H1 (cell line): ENCODE results near the gene TSC22D1. TPM values are rescaled to one million over a fixed set of nuclear protein-coding genes. Genes with fewer than 3 reads are reported as not detected.

Experiments used
- CTCF ChIA-PET: fragments of 300-600 bp; sonication (Branson Sonifier 250); formaldehyde crosslinking; loops from one replicate; lab custom pipeline; 2021; ENCODE audit not compliant: partially characterized antibody; lab: Charles Lee
- POLR2A ChIA-PET: fragments of 300-600 bp; sonication (Branson Sonifier 250); formaldehyde crosslinking; loops from one replicate; lab custom pipeline; 2021; ENCODE audit warnings: inconsistent platforms; ENCODE audit not compliant: partially characterized antibody; lab: Charles Lee
- DNase-seq, 2 experiments: peaks; one replicate each; pipeline versions ENCODE4 v3.0.0 to v3.0.0-alpha.2; 2010 to 2022; ENCODE audit warnings: low spot score in 2 of 2, low read depth in 1 of 2, mixed read lengths in 1 of 2
- FAIRE-seq: peaks from 2 replicates; lab custom pipeline; 2011; peaks lifted over from hg19 to GRCh38; lab: Jason Lieb, UNC
- H2AFZ ChIP-seq: 2 replicates; pipeline ENCODE4 v1.8.1; 2012; ENCODE audit warnings: low read length, inconsistent platforms
- H2AK5ac ChIP-seq: 2 replicates; pipeline ENCODE4 v1.6.1; 2013; ENCODE audit warnings: low read depth, low read length
- H2BK120ac ChIP-seq: replicated peaks from 2 replicates; pipeline ENCODE3; 2013; ENCODE audit warnings: low read depth, low read length, inconsistent platforms
- H2BK12ac ChIP-seq: 2 replicates; pipeline ENCODE4 v1.6.1; 2013; ENCODE audit warnings: low read depth, low read length
- H2BK15ac ChIP-seq: 2 replicates; pipeline ENCODE4 v1.6.1; 2013; ENCODE audit warnings: low read length
- H2BK20ac ChIP-seq: 2 replicates; pipeline ENCODE4 v1.6.1; 2013; ENCODE audit warnings: low read length
- H2BK5ac ChIP-seq: 2 replicates; pipeline ENCODE4 v1.6.1; 2013; ENCODE audit warnings: low read depth, low read length
- H3K14ac ChIP-seq: 2 replicates; pipeline ENCODE4 v1.6.1; 2013; ENCODE audit warnings: inconsistent platforms; ENCODE audit not compliant: insufficient read length
- H3K18ac ChIP-seq: 2 replicates; pipeline ENCODE4 v1.6.1; 2013; ENCODE audit warnings: low read length; ENCODE audit errors: extremely low read depth
- H3K23ac ChIP-seq: 2 replicates; pipeline ENCODE4 v1.6.1; 2013; ENCODE audit warnings: inconsistent platforms; ENCODE audit not compliant: insufficient read length
- H3K23me2 ChIP-seq: 2 replicates; pipeline ENCODE4 v1.6.1; 2013; ENCODE audit warnings: low read depth, low read length
- H3K27ac ChIP-seq: 2 replicates; pipeline ENCODE4 v1.6.1; 2011; ENCODE audit warnings: low read depth, low read length, inconsistent platforms
- H3K27me3 ChIP-seq, 4 experiments: replicated peaks in 1 of 4; 1 replicate in 1 of 4; 2 replicates in 3 of 4; pipeline versions ENCODE4 v1.6.1 to v1.8.1; 2011 to 2013; ENCODE audit warnings: low read length in 3 of 4, mild to moderate bottlenecking in 3 of 4, inconsistent platforms in 2 of 4, mixed read lengths in 2 of 4, moderate library complexity in 1 of 4; ENCODE audit not compliant: control insufficient read depth in 3 of 4, insufficient read depth in 3 of 4; ENCODE audit errors: extremely low read depth in 1 of 4
- H3K36me3 ChIP-seq, 4 experiments: 2 replicates each; pipeline versions ENCODE4 v1.6.1 to v1.8.1; 2011 to 2013; ENCODE audit warnings: mild to moderate bottlenecking in 4 of 4, low read length in 3 of 4, moderate library complexity in 2 of 4, control low read depth in 1 of 4, inconsistent platforms in 1 of 4; ENCODE audit not compliant: insufficient read depth in 4 of 4, control insufficient read depth in 2 of 4
- H3K4ac ChIP-seq: replicated peaks from 2 replicates; pipeline ENCODE3; 2013; ENCODE audit warnings: low read length, low read depth, mixed read lengths, inconsistent platforms; ENCODE audit not compliant: insufficient read length
- H3K4me1 ChIP-seq, 4 experiments: replicated peaks in 1 of 4; 1 replicate in 1 of 4; 2 replicates in 3 of 4; pipeline versions ENCODE4 v1.6.1 to v1.8.1; 2011 to 2013; ENCODE audit warnings: low read length in 3 of 4, inconsistent platforms in 2 of 4, mixed read lengths in 1 of 4; ENCODE audit not compliant: insufficient read depth in 4 of 4, control insufficient read depth in 3 of 4
- H3K4me2 ChIP-seq, 2 experiments: 2 replicates each; pipeline versions ENCODE4 v1.6.1 to v1.8.1; 2011 to 2013; ENCODE audit warnings: low read depth in 2 of 2, low read length in 2 of 2, control low read depth in 1 of 2, inconsistent platforms in 1 of 2, mild to moderate bottlenecking in 1 of 2; ENCODE audit not compliant: insufficient read depth in 1 of 2
- H3K4me3 ChIP-seq, 4 experiments: fragments of 200-600, 300-600 bp in 1 of 4; sonication (generic), shearing (Covaris generic), sonication (Bioruptor Twin) in 1 of 4; 2 replicates each; pipeline versions ENCODE4 v1.5.1 to v1.8.1; 2011 to 2016; ENCODE audit warnings: low read length in 4 of 4, low read depth in 3 of 4, control low read depth in 2 of 4, inconsistent platforms in 2 of 4, mild to moderate bottlenecking in 2 of 4, mixed read lengths in 1 of 4, moderate library complexity in 1 of 4; ENCODE audit not compliant: insufficient read depth in 2 of 4; ENCODE audit errors: extremely low read depth in 1 of 4
- H3K56ac ChIP-seq: replicated peaks from 2 replicates; pipeline ENCODE3; 2013; ENCODE audit warnings: low read depth, mild to moderate bottlenecking, mixed read lengths, low read length, inconsistent platforms; ENCODE audit not compliant: insufficient read length
- H3K79me1 ChIP-seq: 2 replicates; pipeline ENCODE4 v1.6.1; 2013; ENCODE audit warnings: low read depth, low read length, control low read depth
- H3K79me2 ChIP-seq, 2 experiments: 2 replicates each; pipeline versions ENCODE4 v1.6.1 to v1.8.1; 2012 to 2013; ENCODE audit warnings: low read length in 2 of 2, mild to moderate bottlenecking in 2 of 2, inconsistent platforms in 1 of 2; ENCODE audit not compliant: insufficient read depth in 2 of 2, control insufficient read depth in 1 of 2
- H3K9ac ChIP-seq, 4 experiments: replicated peaks in 1 of 4; 1 replicate in 1 of 4; 2 replicates in 3 of 4; pipeline versions ENCODE4 v1.6.1 to v1.8.1; 2011 to 2013; ENCODE audit warnings: low read depth in 3 of 4, low read length in 3 of 4, control low read depth in 2 of 4, mild to moderate bottlenecking in 2 of 4, moderate library complexity in 2 of 4, inconsistent platforms in 1 of 4; ENCODE audit errors: extremely low read depth in 1 of 4
- H3K9me3 ChIP-seq, 2 experiments: 2 replicates each; pipeline versions ENCODE4 v1.6.1 to v1.8.1; 2012 to 2013; ENCODE audit warnings: mild to moderate bottlenecking in 2 of 2, moderate library complexity in 2 of 2, control low read depth in 1 of 2, inconsistent platforms in 1 of 2, low read depth in 1 of 2, low read length in 1 of 2, mixed read lengths in 1 of 2; ENCODE audit not compliant: insufficient read depth in 2 of 2
- H4K20me1 ChIP-seq, 2 experiments: replicated peaks in 1 of 2; 2 replicates each; pipeline versions ENCODE3 to v1.8.1; 2011 to 2013; ENCODE audit warnings: inconsistent platforms in 2 of 2, low read length in 2 of 2, mild to moderate bottlenecking in 1 of 2; ENCODE audit not compliant: insufficient read depth in 2 of 2, control insufficient read depth in 1 of 2
- H4K5ac ChIP-seq: 2 replicates; pipeline ENCODE4 v1.6.1; 2013; ENCODE audit warnings: low read length, low read depth, mixed read lengths, inconsistent platforms; ENCODE audit not compliant: insufficient read length
- H4K8ac ChIP-seq: 2 replicates; pipeline ENCODE4 v1.8.0; 2013; ENCODE audit warnings: mild to moderate bottlenecking, moderate library complexity, low read length, inconsistent platforms; ENCODE audit not compliant: insufficient read depth; ENCODE audit errors: extremely low read depth
- H4K91ac ChIP-seq: replicated peaks from 2 replicates; pipeline ENCODE3; 2013; ENCODE audit warnings: low read length, mixed read lengths, inconsistent platforms; ENCODE audit not compliant: insufficient read length
- ASH2L ChIP-seq: fragments of 200-600, 300-600 bp; sonication (generic); IDR thresholded peaks from one replicate; pipeline ENCODE4 v1.7.1; 2017; ENCODE audit warnings: low read length
- CEBPB ChIP-seq: IDR thresholded peaks from 2 replicates; pipeline ENCODE4 v1.6.1; 2012; ENCODE audit warnings: low read depth, low read length
- EZH2 ChIP-seq: fragments of 200-600 bp; sonication (generic); IDR thresholded peaks from 2 replicates; pipeline ENCODE4 v1.7.1; 2012; ENCODE audit warnings: low read depth, mild to moderate bottlenecking, moderate library complexity, low read length, inconsistent platforms; ENCODE audit not compliant: severe bottlenecking
- GTF2F1 ChIP-seq: IDR thresholded peaks from 2 replicates; pipeline ENCODE4 v1.6.1; 2012; ENCODE audit warnings: low read depth, low read length, improper control_type of control experiment, borderline replicate concordance
- NRF1 ChIP-seq: IDR thresholded peaks from 2 replicates; pipeline ENCODE4 v1.6.1; 2011; ENCODE audit warnings: mild to moderate bottlenecking, low read depth, low read length, improper control_type of control experiment
- SIN3A ChIP-seq, 2 experiments: IDR thresholded peaks in 1 of 2; conservative IDR thresholded peaks in 1 of 2; 2 replicates each; pipeline ENCODE4 v1.6.1; 2011 to 2012; ENCODE audit warnings: low read length in 2 of 2, improper control_type of control experiment in 1 of 2, low read depth in 1 of 2, mild to moderate bottlenecking in 1 of 2
- SIRT6 ChIP-seq: IDR thresholded peaks from one replicate; pipeline ENCODE4 v1.7.1; 2012; ENCODE audit warnings: low read length, inconsistent platforms
- SP1 ChIP-seq: IDR thresholded peaks from 2 replicates; pipeline ENCODE4 v1.6.1; 2011; ENCODE audit warnings: low read depth, low read length
- SP2 ChIP-seq: IDR thresholded peaks from 2 replicates; pipeline ENCODE4 v1.6.1; 2012; ENCODE audit warnings: mild to moderate bottlenecking, low read length, inconsistent platforms
- TAF7 ChIP-seq: optimal IDR thresholded peaks from 2 replicates; pipeline ENCODE3; 2011; ENCODE audit warnings: low read depth, mild to moderate bottlenecking, inconsistent platforms, low read length, moderate library complexity, borderline replicate concordance
- TCF12 ChIP-seq: IDR thresholded peaks from 2 replicates; pipeline ENCODE4 v1.6.1; 2011; ENCODE audit warnings: low read depth, mild to moderate bottlenecking, low read length
- WGBS, 2 experiments: shearing (Covaris generic) in 1 of 2; methylation state at CpG; one replicate each; pipeline versions ENCODE4 v1.1.6 to v1.1.7; 2013 to 2015; ENCODE audit warnings: low lambda C conversion rate in 2 of 2, mixed read lengths in 2 of 2, inconsistent platforms in 1 of 2, low coverage in 1 of 2, missing lambda C conversion rate in 1 of 2; ENCODE audit not compliant: insufficient replicate concordance in 2 of 2, insufficient coverage in 1 of 2, insufficient read length in 1 of 2; ENCODE audit errors: extremely low coverage in 1 of 2, missing lambda C conversion rate in 1 of 2; 5-methylcytosine and 5-hydroxymethylcytosine counted together
- polyA plus RNA-seq, 7 experiments: library from polyadenylated mRNA; depleted of rRNA in 3 of 7; stranded (reverse) in 5 of 7; unstranded in 2 of 7; fragments of >200 nt in 5 of 7; fragments of 200-250 nt in 2 of 7; gene quantifications; 1 replicate in 5 of 7; 2 replicates in 1 of 7; 4 replicates in 1 of 7; pipeline versions ENCODE4 v1.2.1 to v1.2.3, GENCODE V29; 2011 to 2013; ENCODE audit warnings: missing spikeins in 2 of 7, mixed read lengths in 2 of 7
- total RNA-seq: library from RNA; stranded (reverse); fragmentation: NEBNext Ultra II Directional; extraction: Animal tissue kit (Norgen Biotek cat#: 25700); gene quantifications from 2 replicates; pipeline ENCODE4 v1.2.1, GENCODE V29; 2021
- TF ChIP-seq, protein P1 (sequence below), 3 experiments: IDR thresholded peaks; 1 replicate in 2 of 3; 2 replicates in 1 of 3; pipeline versions ENCODE4 v1.5.1 to v1.6.1; 2011; ENCODE audit warnings: low read length in 3 of 3, mild to moderate bottlenecking in 3 of 3, inconsistent platforms in 2 of 3, low read depth in 1 of 3, moderate library complexity in 1 of 3; ENCODE audit not compliant: insufficient read depth in 1 of 3; ENCODE audit errors: control extremely low read depth in 1 of 3

Gene TSC22D1
- total and polyA plus RNA-seq, 2 of the 8 experiments (the other 6 are each of a cell fraction or from before 2014, with no cell fraction given) = 52.6 to 80.9 TPM

DNA sequence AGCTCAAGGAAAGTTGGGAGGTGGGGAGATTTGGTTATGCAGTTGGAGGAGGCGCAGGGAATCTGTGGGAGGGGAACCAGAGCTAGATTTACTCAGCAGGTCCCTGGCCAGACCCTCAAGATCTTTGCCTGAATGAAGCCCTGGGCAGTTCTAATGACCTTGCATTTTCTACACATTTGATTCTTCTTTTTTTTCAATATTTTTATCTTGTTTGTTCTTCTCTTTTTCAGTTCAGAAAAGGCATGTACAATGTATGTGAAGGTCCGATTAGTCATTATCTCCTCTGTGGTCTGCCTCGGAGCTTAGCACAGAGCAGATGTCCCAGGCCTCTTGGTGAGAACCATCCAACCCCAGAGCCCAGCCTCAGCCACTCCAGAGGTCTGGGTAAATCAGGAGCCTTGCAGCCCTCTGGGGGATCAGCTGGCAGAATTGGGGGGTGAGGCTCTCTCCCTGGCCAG lies 178.3 kb downstream of the TSC22D1 start:
- Histone ChIP-seq H3K27me3 (no peaks in the 10 kb centered on the region), H3K79me1 (no peaks in the 10 kb centered on the region), H2BK15ac (no peak overlapping the region), H4K91ac (no peak overlapping the region), H3K36me3 (no peaks in the 10 kb centered on the region), H2BK5ac (no peak overlapping the region), H2AFZ (no peak overlapping the region), H3K27ac (no peak overlapping the region), H4K8ac (no peak overlapping the region), H3K4me1 (peaks cover 0 to 11% (median 6%) of the 10 kb centered on the region in 4 experiments; a peak in 4 of 7 replicates), H3K4ac (no peak overlapping the region), H4K20me1 (no peaks in the 10 kb centered on the region), H3K9me3 (no peaks in the 10 kb centered on the region), H2BK20ac (no peak overlapping the region), H3K18ac (no peak overlapping the region), H3K4me3 (no peak overlapping the region), H2BK120ac (no peak overlapping the region), H3K9ac (no peak overlapping the region), H2AK5ac (no peak overlapping the region), H3K4me2 (no peak overlapping the region), H3K23me2 (no peaks in the 10 kb centered on the region), H3K23ac (no peak overlapping the region), H4K5ac (no peak overlapping the region), H3K14ac (no peak overlapping the region), H3K56ac (no peak overlapping the region), H3K79me2 (no peaks in the 10 kb centered on the region), H2BK12ac (no peak overlapping the region)
- FAIRE-seq = no peak
- CTCF ChIA-PET = interaction anchor here (0.7 to 1.6 kb wide), 12 partner anchors 9 to 417 kb away, joined by 3 to 6 read pairs (median 3); no protein-coding TSS in a partner anchor
- WGBS, 2 experiments = 100% methylated on average over 3 of the region's 3 CpGs; no CpG with 5 or more reads in 1 of the 2 experiments
- POLR2A ChIA-PET = interaction anchor here (0.7 to 2.0 kb wide), 3 partner anchors 35 to 39 kb away, joined by 3 to 9 read pairs (median 4); no protein-coding TSS in a partner anchor
- DNase-seq = no peak
- no peak for TF ChIP-seq TCF12
- TF ChIP-seq SP2 = no peak
- no peak for TF ChIP-seq TAF7
- TF ChIP-seq SIRT6 = no peak
- TF ChIP-seq, protein P1, sequence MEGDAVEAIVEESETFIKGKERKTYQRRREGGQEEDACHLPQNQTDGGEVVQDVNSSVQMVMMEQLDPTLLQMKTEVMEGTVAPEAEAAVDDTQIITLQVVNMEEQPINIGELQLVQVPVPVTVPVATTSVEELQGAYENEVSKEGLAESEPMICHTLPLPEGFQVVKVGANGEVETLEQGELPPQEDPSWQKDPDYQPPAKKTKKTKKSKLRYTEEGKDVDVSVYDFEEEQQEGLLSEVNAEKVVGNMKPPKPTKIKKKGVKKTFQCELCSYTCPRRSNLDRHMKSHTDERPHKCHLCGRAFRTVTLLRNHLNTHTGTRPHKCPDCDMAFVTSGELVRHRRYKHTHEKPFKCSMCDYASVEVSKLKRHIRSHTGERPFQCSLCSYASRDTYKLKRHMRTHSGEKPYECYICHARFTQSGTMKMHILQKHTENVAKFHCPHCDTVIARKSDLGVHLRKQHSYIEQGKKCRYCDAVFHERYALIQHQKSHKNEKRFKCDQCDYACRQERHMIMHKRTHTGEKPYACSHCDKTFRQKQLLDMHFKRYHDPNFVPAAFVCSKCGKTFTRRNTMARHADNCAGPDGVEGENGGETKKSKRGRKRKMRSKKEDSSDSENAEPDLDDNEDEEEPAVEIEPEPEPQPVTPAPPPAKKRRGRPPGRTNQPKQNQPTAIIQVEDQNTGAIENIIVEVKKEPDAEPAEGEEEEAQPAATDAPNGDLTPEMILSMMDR (IDR thresholded peaks at IDR 0.05; ENCODE audit: control extremely low read depth in 1 of 3, insufficient read depth in 1 of 3, low read depth in 1 of 3, low read length in 3 of 3) = no peak
- no peak for TF ChIP-seq EZH2
- TF ChIP-seq CEBPB = no peak
- no peak for TF ChIP-seq SP1
- no peak for TF ChIP-seq NRF1
- TF ChIP-seq GTF2F1 = no peak
- TF ChIP-seq ASH2L = no peak
- TF ChIP-seq SIN3A (conservative IDR thresholded peaks at IDR 0.05 in 1 of 2, IDR thresholded peaks at IDR 0.05 in 1 of 2; ENCODE audit: low read depth in 1 of 2, low read length in 2 of 2) = no peak
